Activated T-cell treated with anti-CD3 and anti-CD28 coated beads for 24 hours (primary cell): Measurements from ENCODE around the gene MROH7.
"Not testable (repeated sequence)": the region's sequence is repeated elsewhere in the genome, so short reads cannot be mapped to it uniquely, and the experiment has no call there.

Experiments
- DNase-seq: peaks from one replicate; pipeline ENCODE4 v3.0.0-alpha.2; 2020; ENCODE audit warnings: low read depth

Gene MROH7

GRCh38 chr1:54610048-54610447 is 31.5 kb upstream of the MROH7 start:
- no peak for DNase-seq

- DNase-seq = no peak
Observed at GRCh38 chr1:54610601-54611580, 30.7 kb upstream of the MROH7 start.

GRCh38 chr1:54611621-54612020 is 30.0 kb upstream of the MROH7 start:
- DNase-seq = no peak

- no peak for DNase-seq
Observed at GRCh38 chr1:54614024-54614423, 27.6 kb upstream of the MROH7 start.

- no peak for DNase-seq
Observed at GRCh38 chr1:54614563-54614962, 27.0 kb upstream of the MROH7 start.

- no peak for DNase-seq
Observed at GRCh38 chr1:54615531-54616279, 25.9 kb upstream of the MROH7 start.

- DNase-seq = no peak
Observed at GRCh38 chr1:54619749-54620148, 21.8 kb upstream of the MROH7 start.

GRCh38 chr1:54623216-54624007 is 18.2 kb upstream of the MROH7 start, which contains the start of gene FAM151A:
FAM151A (minus strand) TSS chr1:54623525; CDS start chr1:54623395, 130 bp downstream.
- DNase-seq = no peak

- no peak for DNase-seq
Observed at GRCh38 chr1:54624466-54625464, 16.8 kb upstream of the MROH7 start.

- DNase-seq = no peak
Observed at GRCh38 chr1:54627196-54627595, 14.4 kb upstream of the MROH7 start.

GRCh38 chr1:54635804-54636203 is 5.8 kb upstream of the MROH7 start:
- DNase-seq = not testable (repeated sequence)

GRCh38 chr1:54636461-54637446 is 4.8 kb upstream of the MROH7 start:
- not testable (repeated sequence) for DNase-seq

- DNase-seq = no peak
Observed at GRCh38 chr1:54640361-54640760, 1.2 kb upstream of the MROH7 start.

GRCh38 chr1:54643736-54644135 is 2.1 kb downstream of the MROH7 start:
- no peak for DNase-seq

GRCh38 chr1:54645806-54646676 is 4.5 kb downstream of the MROH7 start:
- DNase-seq = no peak

GRCh38 chr1:54649130-54649898 is 7.7 kb downstream of the MROH7 start:
- no peak for DNase-seq

GRCh38 chr1:54649921-54650320 is 8.3 kb downstream of the MROH7 start:
- no peak for DNase-seq

GRCh38 chr1:54650417-54650816 is 8.8 kb downstream of the MROH7 start:
- no peak for DNase-seq
